ENCODE results near the gene SLC6A4. TPM values are rescaled to one million over a fixed set of nuclear protein-coding genes. Genes with fewer than 3 reads are reported as not detected.
"Not testable (repeated sequence)": the region's sequence is repeated elsewhere in the genome, so short reads cannot be mapped to it uniquely, and the experiment has no call there.

Gene SLC6A4
- total RNA-seq, 1 donor from 2014 or later: 9.4 TPM

- H3K4me1 Mint-ChIP-seq (ENCODE audit: unreplicated experiment): no peaks in the 10 kb centered on the region
- no peaks in the 10 kb centered on the region for H3K27me3 Mint-ChIP-seq
- H3K27ac Mint-ChIP-seq: no peak overlapping the region
- H3K9me3 Mint-ChIP-seq: no peaks in the 10 kb centered on the region
- TF ChIP-seq, protein P1, sequence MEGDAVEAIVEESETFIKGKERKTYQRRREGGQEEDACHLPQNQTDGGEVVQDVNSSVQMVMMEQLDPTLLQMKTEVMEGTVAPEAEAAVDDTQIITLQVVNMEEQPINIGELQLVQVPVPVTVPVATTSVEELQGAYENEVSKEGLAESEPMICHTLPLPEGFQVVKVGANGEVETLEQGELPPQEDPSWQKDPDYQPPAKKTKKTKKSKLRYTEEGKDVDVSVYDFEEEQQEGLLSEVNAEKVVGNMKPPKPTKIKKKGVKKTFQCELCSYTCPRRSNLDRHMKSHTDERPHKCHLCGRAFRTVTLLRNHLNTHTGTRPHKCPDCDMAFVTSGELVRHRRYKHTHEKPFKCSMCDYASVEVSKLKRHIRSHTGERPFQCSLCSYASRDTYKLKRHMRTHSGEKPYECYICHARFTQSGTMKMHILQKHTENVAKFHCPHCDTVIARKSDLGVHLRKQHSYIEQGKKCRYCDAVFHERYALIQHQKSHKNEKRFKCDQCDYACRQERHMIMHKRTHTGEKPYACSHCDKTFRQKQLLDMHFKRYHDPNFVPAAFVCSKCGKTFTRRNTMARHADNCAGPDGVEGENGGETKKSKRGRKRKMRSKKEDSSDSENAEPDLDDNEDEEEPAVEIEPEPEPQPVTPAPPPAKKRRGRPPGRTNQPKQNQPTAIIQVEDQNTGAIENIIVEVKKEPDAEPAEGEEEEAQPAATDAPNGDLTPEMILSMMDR (conservative IDR thresholded peaks at IDR 0.05): no peak
- no peak for DNase-seq (ENCODE audit: extremely low spot score, unreplicated experiment)
- no peak overlapping the region for H3K4me3 Mint-ChIP-seq
- peaks cover 25% of the 10 kb centered on the region for H3K36me3 Mint-ChIP-seq
Observed at GRCh38 chr17:30151471-30151870, 84.0 kb downstream of the SLC6A4 start.

GRCh38 chr17:30148376-30148775, 87.1 kb downstream of the SLC6A4 start:
- H3K27me3 Mint-ChIP-seq: no peaks in the 10 kb centered on the region
- no peak overlapping the region for H3K27ac Mint-ChIP-seq
- no peaks in the 10 kb centered on the region for H3K9me3 Mint-ChIP-seq
- no peaks in the 10 kb centered on the region for H3K4me1 Mint-ChIP-seq (ENCODE audit: unreplicated experiment)
- no peak for DNase-seq (ENCODE audit: extremely low spot score, unreplicated experiment)
- H3K36me3 Mint-ChIP-seq: peaks cover 19% of the 10 kb centered on the region
- TF ChIP-seq, protein P1 (conservative IDR thresholded peaks at IDR 0.05): no peak
- H3K4me3 Mint-ChIP-seq: no peak overlapping the region

DNA sequence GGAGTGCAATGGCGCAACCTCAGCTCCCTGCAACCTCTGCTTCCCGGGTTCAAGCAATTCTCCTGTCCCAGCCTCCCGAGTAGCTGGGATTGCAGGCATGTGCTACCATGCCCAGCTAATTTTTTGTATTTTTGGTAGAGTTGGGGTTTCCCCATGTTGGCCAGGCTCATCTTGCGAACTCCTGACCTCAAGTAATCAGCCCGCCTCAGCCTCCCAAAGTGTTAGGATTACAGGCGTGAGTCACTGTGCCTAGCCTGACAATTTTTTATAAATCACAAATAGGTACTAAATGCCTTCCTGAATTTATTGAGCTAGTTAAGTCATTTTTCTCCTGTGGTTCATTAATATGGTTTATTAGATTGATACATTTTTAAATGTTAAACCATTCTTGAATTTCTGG, 87.6 kb downstream of the SLC6A4 start:
- H3K4me1 Mint-ChIP-seq (ENCODE audit: unreplicated experiment); DNase-seq (ENCODE audit: extremely low spot score, unreplicated experiment); H3K4me3 Mint-ChIP-seq; H3K27me3 Mint-ChIP-seq; H3K27ac Mint-ChIP-seq; H3K9me3 Mint-ChIP-seq: not testable (repeated sequence)
- peaks cover 15% of the 10 kb centered on the region for H3K36me3 Mint-ChIP-seq

Other genes starting within 250 kb of the SLC6A4 start
- 23.0 and 31.6 TPM in 2 replicates for gene NSRP1, start 118.9 kb downstream of the SLC6A4 start, total RNA-seq (ENCODE audit: low replicate concordance)
- 28.3 and 58.2 TPM in 2 replicates for gene BLMH, start 56.2 kb upstream of the SLC6A4 start, total RNA-seq (ENCODE audit: low replicate concordance)
- 0.24 TPM in 1 of 2 replicates, not detected in the other for gene TMIGD1, start 98.4 kb upstream of the SLC6A4 start, total RNA-seq (ENCODE audit: low replicate concordance)
- gene CPD, start 143.2 kb upstream of the SLC6A4 start, total RNA-seq (ENCODE audit: low replicate concordance): 56.2 and 71.2 TPM in 2 replicates
- 53.2 and 61.6 TPM in 2 replicates for gene GOSR1, start 241.7 kb upstream of the SLC6A4 start, total RNA-seq (ENCODE audit: low replicate concordance)

Measured in type B pancreatic cell (in vitro differentiated cells).